H9 (cell line): ENCODE data around the gene AGO1. TPM values are rescaled to one million over a fixed set of nuclear protein-coding genes. Genes with fewer than 3 reads are reported as not detected.

Experiments
- DNase-seq: peaks from one replicate; pipeline ENCODE4 v3.0.0-alpha.2; 2017
- H2AFZ ChIP-seq: one replicate; pipeline ENCODE4 v1.6.1; 2013; ENCODE audit warnings: mild to moderate bottlenecking, low read length, control low read depth, moderate library complexity
- H2AK5ac ChIP-seq: 2 replicates; pipeline ENCODE4 v1.6.1; 2013; ENCODE audit warnings: low read length, control low read depth, mixed read lengths; ENCODE audit not compliant: insufficient read length
- H2BK120ac ChIP-seq: one replicate; pipeline ENCODE4 v1.6.1; 2013; ENCODE audit warnings: low read depth, mild to moderate bottlenecking, low read length, control low read depth, inconsistent platforms; ENCODE audit not compliant: poor library complexity, severe bottlenecking
- H2BK12ac ChIP-seq: 2 replicates; pipeline ENCODE4 v1.6.1; 2013; ENCODE audit warnings: low read length, control low read depth, mixed read lengths, low read depth; ENCODE audit not compliant: insufficient read length
- H2BK15ac ChIP-seq: 2 replicates; pipeline ENCODE4 v1.6.1; 2013; ENCODE audit warnings: low read depth, low read length, control low read depth
- H2BK20ac ChIP-seq: one replicate; pipeline ENCODE4 v1.6.1; 2013; ENCODE audit warnings: low read depth, mild to moderate bottlenecking, low read length, control low read depth, inconsistent platforms; ENCODE audit not compliant: poor library complexity, severe bottlenecking
- H2BK5ac ChIP-seq: 2 replicates; pipeline ENCODE4 v1.6.1; 2013; ENCODE audit warnings: low read length, control low read depth, mixed read lengths; ENCODE audit not compliant: insufficient read length
- H3K14ac ChIP-seq: 2 replicates; pipeline ENCODE4 v1.6.1; 2013; ENCODE audit warnings: low read length, control low read depth; ENCODE audit not compliant: insufficient read depth
- H3K18ac ChIP-seq: 2 replicates; pipeline ENCODE4 v1.6.1; 2013; ENCODE audit warnings: low read depth, mild to moderate bottlenecking, mixed read lengths, low read length, control low read depth; ENCODE audit not compliant: insufficient read length
- H3K23ac ChIP-seq: 2 replicates; pipeline ENCODE4 v1.6.1; 2013; ENCODE audit warnings: low read length, control low read depth, mixed read lengths, low read depth; ENCODE audit not compliant: insufficient read length
- H3K23me2 ChIP-seq: 2 replicates; pipeline ENCODE4 v1.6.1; 2013; ENCODE audit warnings: low read depth, mild to moderate bottlenecking, mixed read lengths, low read length, control low read depth; ENCODE audit not compliant: insufficient read length, poor library complexity, severe bottlenecking
- H3K27ac ChIP-seq: 2 replicates; pipeline ENCODE4 v1.5.1; 2013; ENCODE audit warnings: low read length, control low read depth, mixed read lengths, low read depth; ENCODE audit not compliant: insufficient read length
- H3K27me3 ChIP-seq: 2 replicates; pipeline ENCODE4 v1.6.1; 2013; ENCODE audit warnings: low read length, control low read depth, inconsistent platforms; ENCODE audit not compliant: insufficient read depth
- H3K4ac ChIP-seq: 2 replicates; pipeline ENCODE4 v1.6.1; 2013; ENCODE audit warnings: low read depth, mild to moderate bottlenecking, control low read depth, inconsistent platforms, low read length, moderate library complexity
- H3K4me1 ChIP-seq: 2 replicates; pipeline ENCODE4 v1.6.1; 2013; ENCODE audit warnings: low read length, control low read depth, inconsistent platforms; ENCODE audit not compliant: insufficient read depth
- H3K4me2 ChIP-seq: 2 replicates; pipeline ENCODE4 v1.6.1; 2013; ENCODE audit warnings: low read length, control low read depth, mixed read lengths; ENCODE audit not compliant: insufficient read length, insufficient read depth
- H3K56ac ChIP-seq: 2 replicates; pipeline ENCODE4 v1.6.1; 2013; ENCODE audit warnings: low read depth, mild to moderate bottlenecking, mixed read lengths, low read length, control low read depth; ENCODE audit not compliant: insufficient read length
- H3K79me1 ChIP-seq: 2 replicates; pipeline ENCODE4 v1.6.1; 2013; ENCODE audit warnings: low read depth, mild to moderate bottlenecking, moderate library complexity, low read length, control low read depth, inconsistent platforms; ENCODE audit not compliant: insufficient read depth, poor library complexity, severe bottlenecking
- H3K79me2 ChIP-seq: 2 replicates; pipeline ENCODE4 v1.6.1; 2013; ENCODE audit warnings: low read length, control low read depth, inconsistent platforms; ENCODE audit not compliant: insufficient read depth
- H3K9ac ChIP-seq: 2 replicates; pipeline ENCODE4 v1.6.1; 2013; ENCODE audit warnings: low read length, control low read depth, mixed read lengths; ENCODE audit not compliant: insufficient read length; ENCODE audit errors: extremely low read depth
- H3K9me3 ChIP-seq: one replicate; pipeline ENCODE4 v1.6.1; 2013; ENCODE audit warnings: low read depth, low read length, inconsistent platforms; ENCODE audit not compliant: control insufficient read depth
- H3T11ph ChIP-seq: one replicate; pipeline ENCODE4 v1.6.1; 2013; ENCODE audit warnings: mild to moderate bottlenecking, low read length, control low read depth, inconsistent platforms
- H4K20me1 ChIP-seq: one replicate; pipeline ENCODE4 v1.6.1; 2013; ENCODE audit not compliant: control insufficient read depth, insufficient read length, insufficient read depth
- H4K5ac ChIP-seq: 2 replicates; pipeline ENCODE4 v1.6.1; 2013; ENCODE audit warnings: low read depth, mild to moderate bottlenecking, mixed read lengths, low read length, control low read depth; ENCODE audit not compliant: insufficient read length
- H4K8ac ChIP-seq: replicated peaks from 2 replicates; pipeline ENCODE4 v1.6.1; 2013; ENCODE audit warnings: low read length, control low read depth, mixed read lengths, low read depth; ENCODE audit not compliant: insufficient read length
- H4K91ac ChIP-seq: 2 replicates; pipeline ENCODE4 v1.6.1; 2013; ENCODE audit warnings: low read depth, mild to moderate bottlenecking, moderate library complexity, mixed read lengths, low read length, control low read depth; ENCODE audit not compliant: insufficient read length
- H3K27ac Mint-ChIP-seq, 3 experiments: 2 replicates in 2 of 3; 3 replicates in 1 of 3; pipeline ENCODE4 v1.8.0; 2020 to 2021; ENCODE audit warnings: mixed read lengths in 3 of 3, mild to moderate bottlenecking in 1 of 3, moderate library complexity in 1 of 3
- H3K27me3 Mint-ChIP-seq: 2 replicates; pipeline ENCODE4 v1.8.0; 2021; ENCODE audit warnings: low read depth, mild to moderate bottlenecking, moderate library complexity, mixed read lengths
- H3K36me3 Mint-ChIP-seq, 3 experiments: 2 replicates in 2 of 3; 3 replicates in 1 of 3; pipeline ENCODE4 v1.8.0; 2020 to 2021; ENCODE audit warnings: low read depth in 3 of 3, mixed read lengths in 3 of 3; ENCODE audit not compliant: insufficient read depth in 1 of 3
- H3K4me1 Mint-ChIP-seq, 2 experiments: 2 replicates each; pipeline ENCODE4 v1.8.0; 2020; ENCODE audit warnings: mixed read lengths in 2 of 2
- H3K4me3 Mint-ChIP-seq, 2 experiments: 2 replicates in 1 of 2; 3 replicates in 1 of 2; pipeline ENCODE4 v1.8.0; 2020 to 2021; ENCODE audit warnings: mild to moderate bottlenecking in 2 of 2, mixed read lengths in 2 of 2, moderate library complexity in 1 of 2
- H3K9me3 Mint-ChIP-seq, 2 experiments: 2 replicates in 1 of 2; 3 replicates in 1 of 2; pipeline ENCODE4 v1.8.0; 2020; ENCODE audit warnings: mild to moderate bottlenecking in 2 of 2, mixed read lengths in 2 of 2, moderate library complexity in 1 of 2
- WGBS: extraction: QIAGEN DNeasy Blood & Tissue Kit; methylation state at CpG from one replicate; pipeline ENCODE4 v1.1.7; 2013; ENCODE audit warnings: missing lambda C conversion rate, low lambda C conversion rate, mixed read lengths; ENCODE audit not compliant: insufficient read length; ENCODE audit errors: extremely low coverage; 5-methylcytosine and 5-hydroxymethylcytosine counted together
- total RNA-seq: library from RNA; stranded (reverse); gene quantifications from 2 replicates; pipeline ENCODE4 v1.2.1, GENCODE V29; 2021
- TF ChIP-seq, protein P1 (sequence below): fragments of 200-600 bp; sonication (generic); conservative IDR thresholded peaks from 3 replicates; pipeline ENCODE4 v1.8.0; 2021; ENCODE audit warnings: antibody characterized with exemption, mild to moderate bottlenecking

Gene AGO1
- total RNA-seq, 1 experiment from 2014 or later, result 74.2 TPM

DNA sequence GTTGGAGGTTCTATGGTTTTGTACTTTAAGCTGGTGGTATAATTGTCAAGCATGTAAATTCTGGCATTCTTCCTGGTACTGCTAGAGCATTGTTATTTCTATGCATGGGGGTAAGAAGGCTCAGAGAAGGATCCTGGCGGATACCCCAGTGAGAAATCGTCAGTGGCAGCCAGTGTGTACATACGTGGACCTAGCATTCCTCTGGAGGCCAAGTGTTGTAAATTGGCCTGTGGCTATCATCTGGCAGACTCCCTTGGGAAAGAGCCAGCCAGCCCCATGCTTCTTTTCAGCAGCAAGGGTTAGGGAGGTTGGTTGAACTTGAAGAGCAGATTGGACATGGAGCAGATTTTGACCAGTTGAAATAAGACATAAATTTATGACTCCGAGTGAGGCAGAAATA lies 42.7 kb downstream of the AGO1 start:
- H3K27me3 Mint-ChIP-seq, result no peaks in the 10 kb centered on the region; the same call in 1 of the 2 replicates
- DNase-seq, result no peak

More for the DNA sequence above, 42.7 kb downstream of the AGO1 start:
- H2BK12ac ChIP-seq, result no peak overlapping the region
- Mint-ChIP-seq H3K36me3 (peaks cover 4 to 32% (median 8%) of the 10 kb centered on the region in 3 experiments; a peak in 5 of 7 replicates), H3K4me1 (peaks cover 7 to 10% of the 10 kb centered on the region in 2 experiments), H3K27ac (no peak overlapping the region), H3K9me3 (no peaks in the 10 kb centered on the region), H3K4me3 (no peak overlapping the region)
- no peak overlapping the region for H2BK15ac ChIP-seq
- H3K27ac ChIP-seq, result no peak overlapping the region
- H3K9ac ChIP-seq, result no peak overlapping the region
- H3K23me2 ChIP-seq, result peaks cover 8% of the 10 kb centered on the region
- no peak overlapping the region for H3K4ac ChIP-seq
- H4K5ac ChIP-seq, result no peak overlapping the region
- no peak overlapping the region for H3K56ac ChIP-seq
- H3K18ac ChIP-seq, result no peak overlapping the region
- no peaks in the 10 kb centered on the region for H3K4me1 ChIP-seq
- H4K8ac ChIP-seq, result no peak overlapping the region
- H2AK5ac ChIP-seq, result no peak overlapping the region
- H4K20me1 ChIP-seq, result no peaks in the 10 kb centered on the region
- H2BK20ac ChIP-seq, result no peak overlapping the region
- H3K4me2 ChIP-seq, result no peak overlapping the region
- H3K23ac ChIP-seq, result no peak overlapping the region
- no peak overlapping the region for H2AFZ ChIP-seq
- no peaks in the 10 kb centered on the region for H3K27me3 ChIP-seq
- no peak overlapping the region for H2BK120ac ChIP-seq
- no peak overlapping the region for H3T11ph ChIP-seq
- no peaks in the 10 kb centered on the region for H3K79me1 ChIP-seq
- no peaks in the 10 kb centered on the region for H3K79me2 ChIP-seq
- no peak overlapping the region for H2BK5ac ChIP-seq
- WGBS, result no CpG with 5 or more reads among the region's 4 CpGs
- TF ChIP-seq, protein P1, sequence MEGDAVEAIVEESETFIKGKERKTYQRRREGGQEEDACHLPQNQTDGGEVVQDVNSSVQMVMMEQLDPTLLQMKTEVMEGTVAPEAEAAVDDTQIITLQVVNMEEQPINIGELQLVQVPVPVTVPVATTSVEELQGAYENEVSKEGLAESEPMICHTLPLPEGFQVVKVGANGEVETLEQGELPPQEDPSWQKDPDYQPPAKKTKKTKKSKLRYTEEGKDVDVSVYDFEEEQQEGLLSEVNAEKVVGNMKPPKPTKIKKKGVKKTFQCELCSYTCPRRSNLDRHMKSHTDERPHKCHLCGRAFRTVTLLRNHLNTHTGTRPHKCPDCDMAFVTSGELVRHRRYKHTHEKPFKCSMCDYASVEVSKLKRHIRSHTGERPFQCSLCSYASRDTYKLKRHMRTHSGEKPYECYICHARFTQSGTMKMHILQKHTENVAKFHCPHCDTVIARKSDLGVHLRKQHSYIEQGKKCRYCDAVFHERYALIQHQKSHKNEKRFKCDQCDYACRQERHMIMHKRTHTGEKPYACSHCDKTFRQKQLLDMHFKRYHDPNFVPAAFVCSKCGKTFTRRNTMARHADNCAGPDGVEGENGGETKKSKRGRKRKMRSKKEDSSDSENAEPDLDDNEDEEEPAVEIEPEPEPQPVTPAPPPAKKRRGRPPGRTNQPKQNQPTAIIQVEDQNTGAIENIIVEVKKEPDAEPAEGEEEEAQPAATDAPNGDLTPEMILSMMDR, result no peak
- no peak overlapping the region for H4K91ac ChIP-seq
- no peaks in the 10 kb centered on the region for H3K9me3 ChIP-seq
- H3K14ac ChIP-seq, result no peak overlapping the region
